Epithelial cell of prostate (primary cell): Measurements from ENCODE around the gene KHSRP.
"Not testable (repeated sequence)": the region's sequence is repeated elsewhere in the genome, so short reads cannot be mapped to it uniquely, and the experiment has no call there.

Experiments used
- DNase-seq: peaks from one replicate; pipeline ENCODE4 v3.0.0-alpha.2; 2011; ENCODE audit warnings: low read depth, low spot score
- H3K27ac ChIP-seq: fragments of 450-650 bp; 2 replicates; pipeline ENCODE4 v1.5.1; 2017; ENCODE audit warnings: mild to moderate bottlenecking

KHSRP gene

DNA sequence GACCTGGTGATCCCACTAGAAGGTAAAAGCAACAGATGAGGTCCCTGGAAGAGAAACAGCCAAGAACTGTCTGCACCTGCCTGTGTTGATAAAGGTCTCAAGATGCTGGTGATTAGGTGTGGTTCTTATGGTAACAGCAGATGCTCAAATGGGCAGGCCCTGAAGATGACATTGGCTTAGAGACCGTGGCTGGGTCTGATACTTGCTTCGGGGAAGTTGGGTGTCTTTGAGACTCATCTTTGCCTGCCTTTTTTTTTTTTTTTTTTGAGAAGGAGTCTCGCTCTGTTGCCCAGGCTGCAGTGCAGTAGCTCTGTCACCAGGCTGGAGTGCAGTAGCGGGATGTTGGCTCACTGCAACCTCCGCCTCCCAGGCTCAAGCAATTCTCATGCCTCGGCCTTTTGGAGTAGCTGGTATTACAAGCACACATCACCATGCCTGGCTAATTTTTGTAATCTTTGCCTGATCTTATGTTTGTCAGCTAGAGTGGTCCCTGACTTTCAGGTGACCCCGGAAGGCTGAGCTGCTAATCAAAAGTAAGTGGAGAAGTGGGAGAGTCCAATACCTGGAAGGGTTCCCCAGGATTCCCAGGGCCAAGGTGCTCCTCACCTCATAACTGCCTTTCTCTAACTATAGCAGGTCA is 27.1 kb upstream of the KHSRP start:
- no peak overlapping the region for H3K27ac ChIP-seq
- DNase-seq, result no peak

DNA sequence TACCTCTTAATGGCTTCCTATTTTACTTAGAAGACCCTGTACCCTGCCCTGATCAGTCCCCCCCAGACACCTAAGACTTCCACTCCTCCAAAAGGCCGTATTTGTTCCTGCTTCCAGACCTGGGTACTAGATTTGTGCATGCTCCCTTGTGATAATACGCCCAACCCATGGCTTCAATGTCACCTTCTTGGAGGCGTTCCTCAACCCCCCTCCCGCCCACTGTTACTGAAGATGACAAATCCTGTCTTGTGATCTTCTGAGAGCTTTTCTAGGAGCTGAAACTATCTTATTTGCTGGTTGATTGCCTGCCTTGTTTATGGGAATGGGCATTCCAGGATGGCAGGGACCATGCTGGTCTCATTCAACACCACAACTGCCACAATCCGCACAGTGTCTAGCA is 25.6 kb upstream of the KHSRP start:
- DNase-seq, result no peak
- H3K27ac ChIP-seq, result no peak overlapping the region

DNA sequence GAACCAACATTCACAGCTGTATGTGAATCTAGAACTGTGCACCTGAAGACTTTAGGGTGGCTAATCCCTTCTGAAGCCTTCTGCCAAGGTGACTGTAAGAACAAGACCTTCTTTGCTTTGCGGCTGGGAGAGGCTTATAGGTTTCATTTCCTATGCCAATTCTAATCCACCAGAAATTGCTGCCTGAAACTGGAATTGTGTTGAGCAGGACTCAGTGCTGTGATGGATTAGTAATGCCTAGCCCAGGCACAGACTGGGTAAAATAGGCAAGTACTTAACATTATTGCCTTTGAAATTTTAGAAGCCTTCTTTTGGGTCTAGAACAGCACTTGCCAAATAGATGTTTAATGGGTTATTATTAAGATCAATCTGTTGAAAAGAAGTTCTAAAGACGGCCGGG is 23.4 kb upstream of the KHSRP start:
- H3K27ac ChIP-seq, result no peak overlapping the region
- no peak for DNase-seq

DNA sequence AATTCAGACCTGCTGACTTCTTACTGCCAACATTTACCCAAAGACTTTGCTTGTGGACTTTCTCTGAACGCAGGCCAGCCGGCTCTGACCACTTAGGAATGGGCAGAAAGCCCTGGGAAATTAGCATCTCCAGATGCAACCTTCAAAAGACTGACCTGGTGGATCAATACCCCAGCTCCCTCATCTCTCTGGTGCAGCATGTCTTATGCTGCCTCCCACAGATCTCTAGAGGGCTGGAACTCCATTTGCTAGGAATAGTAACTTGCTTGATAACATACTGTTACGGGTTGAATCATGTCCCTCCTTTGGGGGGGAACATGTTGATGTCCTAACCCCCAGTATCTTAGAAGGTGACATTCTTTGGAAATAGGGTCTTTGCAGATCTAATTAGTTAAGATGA is 21.8 kb upstream of the KHSRP start:
- no peak for DNase-seq
- no peak overlapping the region for H3K27ac ChIP-seq

DNA sequence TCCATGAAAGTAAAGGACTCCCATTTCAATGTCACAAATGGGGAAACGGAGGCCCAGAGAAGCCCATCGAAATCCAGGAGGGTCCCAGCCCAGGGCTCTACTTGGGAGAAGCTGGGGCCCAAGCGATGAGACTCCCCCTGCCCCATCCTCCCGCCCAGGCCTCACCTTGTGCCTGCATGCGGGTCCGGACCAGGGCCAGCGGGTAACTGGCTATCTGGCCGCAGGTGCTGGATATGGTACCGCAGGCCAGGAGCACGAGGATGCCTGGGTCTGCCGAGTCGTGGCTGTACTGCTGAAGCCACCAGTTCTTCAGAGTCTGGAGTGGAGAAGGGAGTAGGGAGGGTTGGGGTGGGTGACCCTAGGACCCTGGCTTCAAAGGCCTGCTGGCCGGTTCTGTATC is 19.4 kb upstream of the KHSRP start:
- no peak overlapping the region for H3K27ac ChIP-seq
- DNase-seq, result no peak

DNA sequence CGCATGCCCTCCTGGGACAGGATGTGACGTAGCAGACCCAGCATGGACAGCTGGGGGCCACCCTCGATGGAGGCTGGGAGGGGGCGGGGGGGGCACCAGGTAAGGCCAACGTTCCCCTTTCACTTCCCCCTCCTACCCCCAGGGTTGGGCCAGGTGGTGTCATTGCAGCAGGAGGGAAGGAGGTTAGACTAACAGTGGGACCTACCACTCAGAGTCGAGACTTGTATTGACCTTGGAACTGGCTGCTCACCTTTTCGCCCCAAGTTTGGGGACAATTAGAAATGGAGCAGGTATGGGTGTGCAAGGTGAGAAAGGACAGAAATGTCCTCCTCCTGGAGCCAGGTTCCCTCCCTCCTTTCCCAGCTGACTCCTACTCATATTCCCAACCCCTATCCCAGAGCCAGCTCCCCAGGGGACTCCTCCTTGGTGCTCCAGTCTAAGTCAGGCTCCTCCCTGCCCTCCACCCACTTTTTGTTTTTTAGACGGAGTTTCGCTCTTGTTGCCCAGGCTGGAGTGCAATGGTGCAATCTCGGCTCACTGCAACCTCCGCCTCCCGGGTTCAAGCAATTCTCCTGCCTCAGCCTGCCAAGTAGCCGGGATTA is 17.6 kb upstream of the KHSRP start:
- DNase-seq, result no peak
- H3K27ac ChIP-seq, result no peak overlapping the region

DNA sequence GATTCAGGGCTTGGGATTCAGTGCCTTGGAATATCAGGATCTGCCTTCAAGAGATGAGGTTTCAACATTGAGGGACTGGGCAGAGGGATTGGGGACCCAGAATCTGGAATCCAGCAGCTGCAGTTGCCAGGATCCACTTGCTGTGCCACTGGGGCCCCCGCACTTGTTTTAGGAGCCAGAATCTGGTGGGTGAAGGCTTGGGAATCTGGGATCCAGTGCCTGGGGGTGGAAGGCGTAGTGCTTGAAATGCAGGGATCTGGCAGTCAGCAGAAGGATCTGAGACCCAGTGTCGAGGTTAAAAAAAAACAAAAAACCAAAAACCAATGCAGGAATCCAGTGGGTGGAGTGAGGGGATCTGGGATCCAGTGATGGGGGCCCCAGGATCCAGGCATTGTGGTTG is 16.3 kb upstream of the KHSRP start:
- DNase-seq, result no peak
- no peak overlapping the region for H3K27ac ChIP-seq

DNA sequence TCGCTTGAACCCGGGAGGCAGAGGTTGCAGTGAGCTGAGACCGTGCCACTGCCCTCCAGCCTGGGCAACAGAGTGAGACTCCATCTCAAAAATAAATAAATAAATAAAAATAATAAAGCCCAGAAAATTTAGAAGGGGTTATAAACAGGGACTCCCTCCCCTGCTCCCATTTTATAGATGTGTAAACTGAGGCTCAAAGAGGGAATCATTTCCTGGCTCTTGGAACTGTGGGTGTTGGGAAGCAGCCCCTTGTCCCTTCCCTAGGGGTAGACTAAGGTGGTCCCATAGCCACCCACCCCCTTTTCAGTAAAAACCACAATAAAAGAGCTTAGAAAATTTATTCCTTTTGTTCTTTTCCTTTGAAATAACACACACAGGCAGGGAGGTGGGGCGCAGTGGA is 15.1 kb upstream of the KHSRP start:
- no peak for DNase-seq
- H3K27ac ChIP-seq, result no peak overlapping the region

DNA sequence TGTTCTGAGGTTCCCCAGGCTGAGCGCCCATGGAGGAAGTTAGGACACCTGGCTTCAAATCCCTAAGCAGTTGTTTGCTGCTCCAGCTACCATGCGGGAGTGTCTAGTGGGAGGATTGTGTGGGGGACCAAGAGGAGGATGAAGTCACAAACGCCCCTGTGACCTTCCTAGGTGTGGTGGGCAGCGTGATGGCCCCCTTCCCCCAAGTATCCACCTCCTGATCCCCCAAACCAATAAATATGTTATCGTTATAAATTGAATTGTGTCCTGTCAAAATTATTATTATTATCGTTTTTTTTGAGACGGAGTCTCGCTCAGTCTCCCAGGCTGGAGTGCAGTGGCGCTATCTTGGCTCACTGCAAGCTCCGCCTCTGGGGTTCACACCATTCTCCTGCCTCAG is 9.1 kb upstream of the KHSRP start, which contains the start of gene SLC25A41:
Gene SLC25A41, minus strand, starts transcription at position 101 of the 400 bp plus-strand sequence. Its CDS starts 70 bp downstream, at position 31.
- no peak for DNase-seq
- H3K27ac ChIP-seq, result no peak within 1 kb of the TSS

DNA sequence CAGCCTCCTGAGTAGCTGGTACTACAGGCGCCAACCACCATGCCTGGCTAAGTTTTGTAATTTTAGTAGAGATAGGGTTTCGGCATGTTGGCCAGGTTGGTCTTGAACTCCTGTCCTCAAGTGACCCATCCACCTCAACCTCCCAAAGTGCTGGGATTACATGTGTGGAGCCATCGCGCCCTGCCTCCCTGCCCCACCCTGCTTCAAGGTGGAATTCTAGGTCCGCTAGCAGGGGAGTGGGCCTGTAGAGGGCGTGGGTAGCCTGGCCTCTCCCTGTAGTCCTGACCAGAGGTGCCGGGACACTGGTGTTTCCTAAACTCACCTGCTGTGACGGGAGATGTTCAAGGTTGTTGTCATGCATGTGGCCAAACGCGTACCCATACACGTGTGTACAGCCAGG is 8.6 kb upstream of the KHSRP start:
- H3K27ac ChIP-seq, result no peak overlapping the region
- DNase-seq, result no peak

DNA sequence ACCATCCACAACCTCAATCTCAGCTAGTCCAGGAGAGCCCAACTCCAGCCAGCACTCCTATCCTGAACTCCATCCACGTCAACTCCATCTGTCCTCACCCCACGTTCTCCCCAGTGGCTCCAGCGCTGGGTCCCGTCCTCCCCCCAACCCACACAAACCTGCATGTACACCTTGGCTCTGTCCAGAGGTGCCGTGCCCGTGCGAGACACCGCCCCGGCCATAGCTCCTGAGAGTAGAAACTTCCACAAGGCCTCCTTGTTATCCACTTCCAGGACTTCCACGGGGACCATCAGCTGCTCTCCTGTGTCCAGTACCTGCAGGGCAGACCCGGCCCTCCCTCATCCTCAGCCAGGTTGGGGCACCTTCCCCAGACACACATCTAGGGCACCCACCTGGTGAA is 7.3 kb upstream of the KHSRP start:
- no peak for DNase-seq
- H3K27ac ChIP-seq, result no peak overlapping the region

DNA sequence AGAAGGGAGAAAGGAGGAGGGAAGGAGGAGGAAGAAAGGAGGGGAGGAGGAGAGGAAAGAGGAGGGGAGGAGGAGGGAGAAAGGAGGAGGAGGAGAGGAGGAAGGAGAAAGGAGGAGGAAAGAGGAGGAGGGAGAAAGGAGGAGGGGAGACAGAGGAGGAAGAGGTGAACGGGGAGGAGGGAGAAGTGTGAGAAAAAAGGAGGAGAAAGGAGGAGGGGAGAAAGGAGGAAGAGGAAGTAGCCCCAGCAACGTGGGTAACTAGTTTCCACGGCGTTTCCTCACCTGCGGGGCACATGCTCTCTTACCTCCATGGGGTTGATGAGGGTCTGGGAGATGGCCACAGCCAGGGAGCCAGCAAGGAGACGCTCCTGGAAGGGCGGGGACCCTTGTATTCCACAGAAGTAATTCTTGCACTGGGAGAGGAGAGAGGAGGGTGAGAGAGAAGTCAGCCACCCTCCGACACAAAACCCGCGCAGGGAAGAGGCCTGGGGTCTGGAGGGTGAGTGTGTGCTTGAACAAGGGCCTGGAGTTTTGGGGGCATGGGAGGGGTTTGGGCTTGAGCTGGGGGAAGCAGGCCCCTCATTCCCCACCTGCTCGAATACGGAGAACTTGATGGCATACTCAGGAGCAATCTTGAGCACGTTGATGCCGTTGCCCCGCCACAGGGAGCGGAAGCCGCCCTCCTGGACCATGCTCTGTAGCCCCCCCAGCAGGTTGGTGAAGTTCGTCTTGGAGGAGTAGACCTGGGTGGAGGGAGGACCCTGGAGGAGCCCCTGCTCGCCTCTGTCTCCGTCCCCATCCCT is 5.0 kb upstream of the KHSRP start:
- H3K27ac ChIP-seq, result no peak overlapping the region
- no peak for DNase-seq

DNA sequence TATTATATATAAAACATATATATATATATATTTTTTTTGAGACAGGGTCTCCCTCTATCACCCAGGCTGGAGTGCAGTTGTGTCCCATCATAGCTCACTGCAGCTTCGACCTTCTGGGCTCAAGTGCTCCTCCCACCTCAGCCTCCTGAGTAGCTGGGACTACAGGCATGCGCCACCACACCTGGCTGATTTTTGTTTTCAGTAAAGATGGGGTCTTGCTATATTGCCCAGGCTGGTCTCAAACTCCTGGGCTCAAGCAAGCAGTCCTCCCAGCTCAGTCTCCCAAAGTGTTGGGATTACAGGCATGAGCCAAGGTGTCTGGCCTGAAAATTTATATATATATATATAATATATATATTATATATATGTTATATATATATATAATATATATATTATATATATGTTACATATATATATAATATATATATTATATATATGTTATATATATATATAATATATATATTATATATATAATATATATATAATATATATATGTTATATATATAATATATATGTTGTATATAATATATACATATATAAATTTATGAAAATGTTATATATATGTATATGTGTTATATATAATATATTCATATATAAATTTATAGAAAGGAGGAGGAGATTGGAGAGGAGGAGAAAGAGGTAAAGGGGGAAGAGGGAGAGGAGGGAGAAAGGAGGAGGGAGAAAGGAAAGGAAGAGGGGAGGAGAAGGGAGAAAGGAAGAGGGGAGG is 4.2 kb upstream of the KHSRP start:
- not testable (repeated sequence) for H3K27ac ChIP-seq, DNase-seq

DNA sequence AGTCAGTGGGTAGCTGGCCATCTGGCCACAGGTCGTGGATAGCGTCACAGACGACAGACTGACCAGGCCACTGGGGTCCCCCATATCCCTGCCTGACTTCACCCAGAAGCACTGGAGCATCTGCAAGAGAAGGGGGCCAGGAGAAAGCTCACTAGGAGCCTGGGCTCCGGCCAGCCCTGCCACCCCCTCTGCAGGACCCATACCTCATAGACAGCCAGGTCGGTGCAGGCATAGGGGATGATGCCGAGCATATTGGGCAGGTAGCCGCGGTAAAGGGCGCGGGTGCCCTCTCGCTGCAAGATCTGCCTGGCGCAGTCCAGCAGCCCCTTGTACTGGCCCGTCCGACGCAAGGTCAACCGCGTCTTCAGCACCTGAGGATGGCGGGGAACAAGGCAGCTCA is 2.5 kb upstream of the KHSRP start:
- no peak overlapping the region for H3K27ac ChIP-seq
- DNase-seq, result no peak

DNA sequence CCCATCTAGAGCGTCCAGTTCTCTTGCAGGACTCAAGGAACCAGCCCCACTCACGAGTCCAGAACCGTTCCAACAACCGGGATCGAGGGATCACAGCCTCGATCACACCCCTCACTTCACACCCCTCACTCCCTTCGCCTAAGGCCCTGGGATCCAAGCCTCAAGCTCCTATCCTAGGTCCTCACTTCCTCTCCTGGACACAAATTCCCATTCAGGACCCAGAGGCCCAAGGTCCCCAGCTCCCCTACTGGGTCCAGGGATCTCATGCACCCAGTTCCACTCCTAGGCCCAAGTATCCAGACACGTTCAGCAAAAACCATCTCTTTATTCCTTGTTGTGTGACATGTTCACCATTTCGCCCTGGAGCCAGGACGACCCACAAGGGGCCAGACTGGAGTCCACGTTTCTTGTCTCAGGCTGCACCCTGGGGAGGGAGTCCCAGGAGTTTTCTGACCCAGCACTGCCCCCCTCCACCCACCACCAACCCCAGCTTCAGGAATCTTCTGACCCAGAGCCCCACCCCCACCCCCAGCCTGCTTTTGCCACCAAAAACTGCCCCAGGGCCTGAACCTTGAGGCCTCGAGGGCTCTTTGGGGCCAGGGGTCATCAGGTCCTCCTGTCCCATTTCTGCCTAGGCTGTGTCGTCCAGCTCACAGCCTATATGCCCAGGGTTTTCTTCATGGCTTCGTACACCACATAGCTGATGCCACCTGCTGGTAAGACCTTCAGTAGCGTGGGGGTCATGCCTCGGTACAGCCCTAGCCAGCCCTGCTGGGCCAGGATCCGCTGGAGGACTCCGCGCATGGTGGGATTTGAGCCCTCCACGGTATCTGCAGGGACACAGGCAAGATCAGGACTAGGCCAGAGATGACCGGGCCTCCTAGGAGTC is 1.4 kb upstream of the KHSRP start:
- no peak for DNase-seq
- H3K27ac ChIP-seq, result peak overlapping the region; percentile 59

DNA sequence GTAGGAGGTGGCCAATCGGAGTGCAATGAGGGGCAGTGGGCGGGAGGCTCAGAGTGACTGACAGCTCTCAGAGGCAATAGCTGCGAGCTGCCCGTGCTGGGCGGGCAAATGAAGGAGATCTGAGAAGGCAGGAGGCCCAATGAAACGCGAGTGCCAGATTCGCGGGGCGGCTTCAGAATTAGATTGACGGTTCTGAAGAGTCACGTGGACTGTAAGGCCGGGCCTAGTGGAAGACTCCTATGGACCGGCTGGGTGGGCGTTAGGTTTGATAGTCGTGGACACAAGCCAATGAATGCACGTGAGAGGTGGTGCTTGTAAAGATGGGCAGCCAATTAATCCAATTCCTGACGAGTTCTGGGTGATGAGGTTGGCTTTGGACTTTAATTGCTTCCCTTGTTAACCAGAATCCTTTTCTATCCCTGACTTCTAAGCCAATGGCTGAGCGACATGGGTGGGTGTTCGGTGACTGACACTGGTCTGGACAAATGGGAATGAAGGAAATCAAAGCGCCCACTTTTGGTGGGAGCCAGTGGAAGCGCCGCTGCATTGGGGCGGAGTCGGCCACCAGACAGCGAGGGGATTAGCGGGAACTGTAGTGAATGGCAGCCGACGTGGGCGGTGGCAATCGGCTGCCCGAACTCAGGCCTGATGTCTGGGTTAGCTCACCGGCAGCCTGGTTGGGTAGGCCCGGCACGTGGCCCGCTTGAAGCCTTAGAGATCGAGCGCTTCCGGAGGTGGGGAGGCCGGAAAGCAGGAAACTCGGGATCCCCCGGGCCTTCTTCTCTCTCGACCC is 524 bp upstream of the KHSRP start:
- H3K27ac ChIP-seq, result peak overlapping the region; percentile 59
- peak; percentile 100 for DNase-seq

DNA sequence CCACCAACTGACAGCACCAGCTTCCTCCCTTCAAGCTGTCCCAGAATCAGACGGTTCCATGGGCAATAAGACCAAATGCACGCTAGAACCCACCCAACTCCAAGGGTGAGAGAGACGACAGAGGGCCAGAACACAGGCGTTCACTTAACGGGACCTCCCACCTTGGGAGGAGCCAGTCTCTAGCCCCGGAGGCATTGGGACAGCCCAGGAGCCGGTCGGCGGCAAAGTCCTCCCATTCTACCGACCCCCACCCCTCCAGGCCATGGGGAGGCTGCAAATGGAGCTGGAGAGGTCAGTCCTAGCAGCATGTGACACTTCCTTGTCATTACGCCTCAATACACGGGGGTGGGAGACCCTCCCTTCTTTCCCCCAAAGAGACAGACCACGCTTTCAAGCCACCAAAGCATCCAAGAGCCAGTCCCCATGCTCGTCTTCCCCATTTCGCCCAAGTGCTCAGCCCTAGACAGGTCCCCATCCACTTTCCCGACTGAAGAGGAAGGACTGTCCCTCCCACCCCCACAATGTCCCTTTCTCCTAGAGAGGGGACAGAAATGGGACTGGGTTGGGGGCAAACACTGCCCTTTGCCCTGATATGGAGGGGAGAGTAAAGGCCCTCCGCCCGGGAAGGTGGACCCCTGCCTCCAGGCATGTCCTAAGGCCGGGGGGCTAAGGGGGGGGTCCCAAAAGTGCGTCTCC is 964 bp downstream of the KHSRP start:
- peak; percentile 3 for DNase-seq
- peak overlapping the region; percentile 39 for H3K27ac ChIP-seq
